Thoracic aorta (tissue), 2 donors: ENCODE measurements around the gene XKR3. TPM values are rescaled to one million over a fixed set of nuclear protein-coding genes. Genes with fewer than 3 reads are reported as not detected.

ENCODE experiments used
- ATAC-seq: fragments of 150-250 bp; one replicate; pipeline ENCODE4 v1.8.0; 2017; ENCODE audit warnings: low read depth; ENCODE audit not compliant: insufficient number of reproducible peaks, low FRiP score
- DNase-seq: peaks from one replicate; pipeline ENCODE4 v3.0.0-alpha.2; 2020; ENCODE audit warnings: low spot score
- H3K27ac ChIP-seq, 2 donors: fragments of 200-600 bp; sonication (generic); 1 replicate in 1 of 2; 2 replicates in 1 of 2; pipeline ENCODE4 v1.5.1; 2016; ENCODE audit warnings: mild to moderate bottlenecking in 2 of 2, moderate library complexity in 2 of 2
- H3K27me3 ChIP-seq: fragments of 200-600 bp; sonication (generic); replicated peaks from 2 replicates; pipeline ENCODE4 v1.6.0; 2016; ENCODE audit warnings: mild to moderate bottlenecking; ENCODE audit not compliant: insufficient read depth
- H3K36me3 ChIP-seq: fragments of 200-600 bp; sonication (generic); one replicate; pipeline ENCODE4 v1.5.1; 2016
- H3K4me1 ChIP-seq, 2 donors: fragments of 200-600 bp; sonication (generic); 1 replicate in 1 of 2; 2 replicates in 1 of 2; pipeline versions ENCODE4 v1.5.1 to v1.6.0; 2016; ENCODE audit warnings: low read depth in 2 of 2, mild to moderate bottlenecking in 1 of 2; ENCODE audit not compliant: control insufficient read depth in 1 of 2
- H3K4me3 ChIP-seq: fragments of 200-600 bp; sonication (generic); 2 replicates; pipeline ENCODE4 v1.5.1; 2016; ENCODE audit warnings: mild to moderate bottlenecking
- H3K9me3 ChIP-seq: fragments of 200-600 bp; sonication (generic); 2 replicates; pipeline ENCODE4 v1.5.1; 2016
- total RNA-seq, 2 donors: library from RNA; depleted of rRNA; stranded (reverse); fragments of >200 nt; gene quantifications; one replicate each; pipeline versions ENCODE4 v1.1.0 to v1.2.3, GENCODE V29; 2016
- TF ChIP-seq, protein P1 (sequence below): fragments of 200-600 bp; sonication (generic); IDR thresholded peaks from one replicate; pipeline ENCODE4 v1.5.1; 2019; ENCODE audit warnings: antibody characterized with exemption

XKR3 gene
- total RNA-seq, 2 donors from 2014 or later, result not detected

DNA sequence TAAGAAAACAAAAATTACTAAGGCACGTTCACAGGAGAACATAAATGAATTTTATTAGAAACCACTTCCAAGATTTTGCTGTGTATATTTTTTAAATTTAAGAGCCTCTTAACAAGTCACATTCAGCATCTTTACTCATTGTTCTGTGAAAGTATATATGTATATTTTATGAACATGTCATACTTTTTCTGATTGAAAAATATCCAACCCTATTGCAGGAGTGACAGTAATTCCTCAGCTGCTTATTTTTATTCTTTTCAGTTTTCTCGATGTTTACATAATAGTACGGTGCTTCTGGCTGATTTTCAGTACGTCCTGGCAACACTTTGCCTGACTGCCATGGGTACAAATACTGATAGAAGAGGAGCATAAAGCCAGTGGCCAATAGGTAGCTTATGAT lies 41.8 kb downstream of the XKR3 start:
- H3K9me3 ChIP-seq, result no peaks in the 10 kb centered on the region
- H3K36me3 ChIP-seq, result no peaks in the 10 kb centered on the region
- ATAC-seq (no peak), DNase-seq (no peak)
- H3K27ac ChIP-seq, result no peak overlapping the region
- no peaks in the 10 kb centered on the region for H3K4me1 ChIP-seq
- H3K4me3 ChIP-seq, result no peak overlapping the region
- no peaks in the 10 kb centered on the region for H3K27me3 ChIP-seq
- TF ChIP-seq, protein P1, sequence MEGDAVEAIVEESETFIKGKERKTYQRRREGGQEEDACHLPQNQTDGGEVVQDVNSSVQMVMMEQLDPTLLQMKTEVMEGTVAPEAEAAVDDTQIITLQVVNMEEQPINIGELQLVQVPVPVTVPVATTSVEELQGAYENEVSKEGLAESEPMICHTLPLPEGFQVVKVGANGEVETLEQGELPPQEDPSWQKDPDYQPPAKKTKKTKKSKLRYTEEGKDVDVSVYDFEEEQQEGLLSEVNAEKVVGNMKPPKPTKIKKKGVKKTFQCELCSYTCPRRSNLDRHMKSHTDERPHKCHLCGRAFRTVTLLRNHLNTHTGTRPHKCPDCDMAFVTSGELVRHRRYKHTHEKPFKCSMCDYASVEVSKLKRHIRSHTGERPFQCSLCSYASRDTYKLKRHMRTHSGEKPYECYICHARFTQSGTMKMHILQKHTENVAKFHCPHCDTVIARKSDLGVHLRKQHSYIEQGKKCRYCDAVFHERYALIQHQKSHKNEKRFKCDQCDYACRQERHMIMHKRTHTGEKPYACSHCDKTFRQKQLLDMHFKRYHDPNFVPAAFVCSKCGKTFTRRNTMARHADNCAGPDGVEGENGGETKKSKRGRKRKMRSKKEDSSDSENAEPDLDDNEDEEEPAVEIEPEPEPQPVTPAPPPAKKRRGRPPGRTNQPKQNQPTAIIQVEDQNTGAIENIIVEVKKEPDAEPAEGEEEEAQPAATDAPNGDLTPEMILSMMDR, result no peak

DNA sequence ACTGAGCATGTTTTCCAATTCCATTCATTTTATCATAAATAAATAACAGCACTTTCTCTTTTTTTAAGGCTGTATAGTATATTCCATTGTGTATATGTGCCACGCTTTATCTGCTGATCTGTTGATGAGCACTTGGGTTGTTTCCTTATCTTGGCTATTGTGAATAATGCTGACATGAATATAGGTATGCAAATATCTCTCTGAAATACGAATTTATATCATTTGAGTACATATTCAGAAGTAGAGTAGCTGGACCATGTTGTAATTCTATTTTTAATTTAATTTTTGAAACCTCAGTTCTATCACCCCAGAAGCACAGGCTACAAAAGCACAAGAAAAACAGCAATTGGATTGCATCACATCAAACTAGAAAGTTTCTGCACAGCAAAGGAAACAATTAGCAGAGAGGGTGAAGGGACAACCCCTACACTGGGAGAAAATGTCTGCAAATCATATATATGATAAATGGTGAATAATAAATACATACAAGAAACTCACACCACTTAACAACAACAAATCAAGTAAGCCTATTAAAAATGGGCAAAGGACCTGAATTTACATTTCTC lies 43.4 kb downstream of the XKR3 start:
- no peak overlapping the region for H3K4me3 ChIP-seq
- H3K36me3 ChIP-seq, result no peaks in the 10 kb centered on the region
- H3K9me3 ChIP-seq, result no peaks in the 10 kb centered on the region
- no peaks in the 10 kb centered on the region for H3K27me3 ChIP-seq
- ATAC-seq (no peak), DNase-seq (no peak)
- no peak overlapping the region for H3K27ac ChIP-seq
- TF ChIP-seq, protein P1, result no peak
- H3K4me1 ChIP-seq, result no peaks in the 10 kb centered on the region

DNA sequence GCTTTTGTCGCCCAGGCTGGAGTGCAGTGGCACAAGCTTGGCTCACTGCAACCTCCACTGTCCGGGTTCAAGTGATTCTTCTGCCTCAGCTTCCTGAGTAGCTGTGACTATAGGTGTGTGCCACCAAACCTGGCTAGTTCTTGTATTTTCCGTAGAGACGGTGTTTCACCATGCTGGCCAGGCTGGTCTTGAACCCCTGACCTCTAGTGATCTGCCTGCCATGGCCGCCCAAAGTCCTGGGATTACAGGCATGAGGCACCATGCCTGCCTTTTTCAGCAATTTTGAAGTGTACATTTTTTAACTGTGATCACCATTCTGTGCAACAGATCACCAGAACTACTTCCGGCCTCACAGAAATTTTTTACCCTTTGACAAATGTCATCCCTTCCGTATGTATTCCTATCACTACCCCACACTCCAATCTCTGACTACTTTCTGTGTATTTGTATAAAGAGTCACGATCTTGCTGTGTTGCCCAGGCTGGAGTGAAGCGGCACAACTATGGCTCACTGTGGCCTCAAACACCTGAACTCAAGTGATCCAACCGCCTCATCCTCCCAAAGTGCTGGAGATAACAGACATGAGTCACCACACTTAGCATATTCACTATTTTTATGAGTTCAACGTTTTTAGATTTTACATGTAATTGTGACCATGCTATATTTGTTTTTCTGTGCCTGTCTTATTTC lies 44.0 kb downstream of the XKR3 start:
- Histone ChIP-seq H3K36me3 (no peaks in the 10 kb centered on the region), H3K4me3 (no peak overlapping the region), H3K4me1 (no peaks in the 10 kb centered on the region), H3K27ac (no peak overlapping the region), H3K27me3 (no peaks in the 10 kb centered on the region), H3K9me3 (no peaks in the 10 kb centered on the region)
- ATAC-seq (no peak), DNase-seq (no peak)
- TF ChIP-seq, protein P1, result no peak

DNA sequence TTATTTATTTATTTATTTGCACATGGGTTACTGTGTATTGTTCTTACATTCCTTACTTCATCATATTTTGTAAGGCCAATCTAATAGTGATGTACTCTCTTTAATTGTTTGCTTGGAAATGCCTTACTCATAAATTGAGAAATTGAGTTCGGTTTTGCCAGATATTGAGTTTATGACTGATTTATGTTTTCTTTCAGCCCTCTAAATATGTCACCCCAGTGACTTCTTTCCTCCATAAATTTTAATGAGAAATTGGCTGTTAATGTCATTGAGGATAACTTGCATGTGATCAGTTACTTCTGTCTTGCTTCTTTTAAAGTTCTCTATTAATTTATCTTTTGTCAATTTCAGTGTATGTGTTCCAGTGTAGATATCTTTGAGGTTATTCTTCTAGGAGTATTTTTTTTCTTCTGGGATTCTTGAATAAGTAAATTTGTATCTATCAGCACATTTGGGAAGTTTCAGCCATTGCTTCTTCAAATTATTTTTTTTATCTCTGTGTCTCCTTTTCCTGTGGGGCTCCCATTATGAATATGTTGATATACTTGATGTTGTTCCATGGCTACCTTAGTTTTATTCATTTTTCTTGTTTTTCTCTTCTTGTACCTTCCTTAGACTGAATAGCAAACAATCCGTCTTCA lies 47.8 kb downstream of the XKR3 start:
- Histone ChIP-seq H3K9me3 (no peaks in the 10 kb centered on the region), H3K4me1 (no peaks in the 10 kb centered on the region), H3K27ac (no peak overlapping the region), H3K27me3 (no peaks in the 10 kb centered on the region), H3K36me3 (no peaks in the 10 kb centered on the region), H3K4me3 (no peak overlapping the region)
- TF ChIP-seq, protein P1, result no peak
- no peak for ATAC-seq
- DNase-seq, result no peak

DNA sequence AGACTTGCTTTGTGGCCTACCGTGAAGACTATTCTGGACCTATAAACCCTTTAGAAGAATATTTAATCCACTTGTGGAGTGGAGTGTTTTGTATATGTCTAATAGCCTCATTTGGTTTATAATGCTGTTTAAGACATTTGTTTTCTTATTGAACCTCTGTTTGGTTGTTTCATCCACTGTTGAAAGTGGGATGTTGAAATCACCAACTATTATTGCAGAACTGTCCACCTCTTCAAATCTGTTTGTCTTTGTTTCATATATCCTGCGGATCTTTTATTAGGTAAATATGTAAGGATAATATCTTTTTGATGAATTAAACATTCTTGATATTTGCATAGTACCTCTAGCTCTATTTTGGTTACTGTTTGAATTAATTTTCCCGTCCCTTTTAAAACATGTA lies 49.1 kb downstream of the XKR3 start:
- no peaks in the 10 kb centered on the region for H3K4me1 ChIP-seq
- ATAC-seq (no peak), DNase-seq (no peak)
- H3K36me3 ChIP-seq, result no peaks in the 10 kb centered on the region
- H3K9me3 ChIP-seq, result no peaks in the 10 kb centered on the region
- no peak overlapping the region for H3K27ac ChIP-seq
- TF ChIP-seq, protein P1, result no peak
- no peaks in the 10 kb centered on the region for H3K27me3 ChIP-seq
- no peak overlapping the region for H3K4me3 ChIP-seq
